ENCODE data around the gene ERVK3-1.

The ERVK3-1 gene

GRCh38 chr19:58318297-58318696 lies 13.1 kb downstream of the ERVK3-1 start:
- no peak overlapping the region for H3K4me3 ChIP-seq (replicated peaks; ENCODE audit: low read depth, low read length)
- TF ChIP-seq, protein P1, sequence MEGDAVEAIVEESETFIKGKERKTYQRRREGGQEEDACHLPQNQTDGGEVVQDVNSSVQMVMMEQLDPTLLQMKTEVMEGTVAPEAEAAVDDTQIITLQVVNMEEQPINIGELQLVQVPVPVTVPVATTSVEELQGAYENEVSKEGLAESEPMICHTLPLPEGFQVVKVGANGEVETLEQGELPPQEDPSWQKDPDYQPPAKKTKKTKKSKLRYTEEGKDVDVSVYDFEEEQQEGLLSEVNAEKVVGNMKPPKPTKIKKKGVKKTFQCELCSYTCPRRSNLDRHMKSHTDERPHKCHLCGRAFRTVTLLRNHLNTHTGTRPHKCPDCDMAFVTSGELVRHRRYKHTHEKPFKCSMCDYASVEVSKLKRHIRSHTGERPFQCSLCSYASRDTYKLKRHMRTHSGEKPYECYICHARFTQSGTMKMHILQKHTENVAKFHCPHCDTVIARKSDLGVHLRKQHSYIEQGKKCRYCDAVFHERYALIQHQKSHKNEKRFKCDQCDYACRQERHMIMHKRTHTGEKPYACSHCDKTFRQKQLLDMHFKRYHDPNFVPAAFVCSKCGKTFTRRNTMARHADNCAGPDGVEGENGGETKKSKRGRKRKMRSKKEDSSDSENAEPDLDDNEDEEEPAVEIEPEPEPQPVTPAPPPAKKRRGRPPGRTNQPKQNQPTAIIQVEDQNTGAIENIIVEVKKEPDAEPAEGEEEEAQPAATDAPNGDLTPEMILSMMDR (IDR thresholded peaks at IDR 0.05; ENCODE audit: low read length, missing control alignments) = no peak
- no peak for DNase-seq (ENCODE audit: low read depth)

DNA sequence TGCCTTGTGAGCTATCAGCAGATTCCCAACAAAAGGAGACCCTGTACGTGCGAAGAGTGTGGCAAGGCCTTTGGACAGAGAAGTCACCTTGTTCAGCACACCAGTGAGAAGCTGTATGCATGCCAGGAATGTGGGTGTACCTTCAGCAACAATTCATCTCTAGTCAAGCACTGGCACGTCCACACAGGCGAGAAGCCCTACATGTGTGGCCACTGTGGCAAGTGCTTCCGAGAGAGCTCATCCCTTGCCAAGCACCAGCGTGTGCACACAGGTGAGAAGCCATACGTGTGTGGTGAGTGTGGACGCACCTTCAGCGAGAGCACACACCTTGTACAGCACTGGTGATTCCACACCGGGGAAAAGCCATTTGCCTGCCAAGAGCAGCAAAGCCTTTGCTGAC lies 14.1 kb downstream of the ERVK3-1 start:
- H3K4me3 ChIP-seq (replicated peaks; ENCODE audit: low read depth, low read length) = no peak overlapping the region
- DNase-seq (ENCODE audit: low read depth) = no peak
- TF ChIP-seq, protein P1 (IDR thresholded peaks at IDR 0.05; ENCODE audit: low read length, missing control alignments) = no peak

DNA sequence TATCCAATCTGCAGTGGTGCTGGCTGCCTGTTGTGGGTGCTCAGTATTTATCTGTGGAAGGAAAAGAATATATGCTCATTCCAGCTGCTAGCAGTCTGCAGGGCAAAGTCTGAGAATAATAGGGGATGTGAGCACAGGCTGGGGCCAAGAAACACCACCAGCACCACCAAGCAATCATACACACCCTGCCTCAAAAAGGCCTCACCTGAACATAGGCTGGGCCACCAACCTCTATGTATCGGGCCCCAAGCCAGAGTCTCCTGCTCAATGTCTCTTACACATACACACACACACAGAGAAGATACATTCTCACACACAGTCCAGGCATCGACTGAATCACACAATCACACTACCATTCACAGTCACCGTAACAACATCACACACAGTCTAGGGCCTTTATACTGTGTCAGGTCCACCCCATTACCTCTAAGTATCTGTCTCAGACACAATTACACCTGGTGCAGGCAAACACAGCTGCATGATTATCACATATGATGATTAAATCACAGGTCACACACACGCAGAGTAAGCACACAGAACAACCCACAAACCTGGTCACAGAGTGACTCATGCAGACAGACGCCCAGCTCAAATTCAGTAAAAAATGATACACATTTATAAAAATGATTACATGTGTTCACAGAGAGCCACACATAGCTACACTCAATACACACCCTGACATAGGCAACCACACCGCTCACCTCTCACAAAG lies 20.3 kb downstream of the ERVK3-1 start:
- H3K4me3 ChIP-seq (replicated peaks; ENCODE audit: low read depth, low read length) = peak overlapping the region; percentile 97
- TF ChIP-seq, protein P1 (IDR thresholded peaks at IDR 0.05; ENCODE audit: low read length, missing control alignments) = no peak
- DNase-seq (ENCODE audit: low read depth) = no peak

GRCh38 chr19:58326501-58326913 lies 21.3 kb downstream of the ERVK3-1 start:
- H3K4me3 ChIP-seq (replicated peaks; ENCODE audit: low read depth, low read length) = peak overlapping the region; percentile 97
- TF ChIP-seq, protein P1 (IDR thresholded peaks at IDR 0.05; ENCODE audit: low read length, missing control alignments) = no peak
- no peak for DNase-seq (ENCODE audit: low read depth)

GRCh38 chr19:58326914-58327726 lies 21.9 kb downstream of the ERVK3-1 start, which contains the start of gene ZSCAN22:
Gene ZSCAN22, plus strand, starts transcription at chr19:58326994. Its CDS starts 7,809 bp downstream, at chr19:58334803.
- peak; percentile 97 for DNase-seq (ENCODE audit: low read depth)
- TF ChIP-seq, protein P1 (IDR thresholded peaks at IDR 0.05; ENCODE audit: low read length, missing control alignments) = no peak
- peak within 1 kb of the TSS; percentile 97 for H3K4me3 ChIP-seq (replicated peaks; ENCODE audit: low read depth, low read length)

DNA sequence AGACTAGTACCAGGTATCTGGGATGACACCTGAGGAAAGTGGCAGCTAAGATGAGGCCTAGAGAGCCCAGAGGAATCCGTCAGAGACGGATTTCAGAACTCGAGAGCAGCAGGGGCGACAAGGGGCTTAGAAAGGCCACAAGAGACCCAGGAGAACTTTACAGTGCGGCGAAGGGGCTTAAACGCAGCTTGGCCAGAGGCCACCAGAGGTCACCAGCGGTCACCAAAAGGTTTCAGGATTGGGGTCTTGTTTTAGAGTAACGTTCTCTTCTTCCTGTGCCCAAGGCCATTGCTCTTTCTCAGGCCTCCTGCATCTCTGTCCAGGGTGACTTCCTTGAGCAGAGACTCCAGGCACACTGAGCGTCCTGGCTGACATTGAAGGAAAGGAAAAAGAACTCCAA lies 23.8 kb downstream of the ERVK3-1 start:
- TF ChIP-seq, protein P1 (IDR thresholded peaks at IDR 0.05; ENCODE audit: low read length, missing control alignments) = no peak
- DNase-seq (ENCODE audit: low read depth) = no peak
- H3K4me3 ChIP-seq (replicated peaks; ENCODE audit: low read depth, low read length) = no peak overlapping the region
